Cortex of kidney (tissue), 1 donor: Measurements from ENCODE around the gene TNFAIP8L3.
"Not testable (repeated sequence)": the region's sequence is repeated elsewhere in the genome, so short reads cannot be mapped to it uniquely, and the experiment has no call there.

Experiments
- DNase-seq: peaks from one replicate; lab custom pipeline; 2025; lab: John Stamatoyannopoulos, UW

TNFAIP8L3 gene

DNA sequence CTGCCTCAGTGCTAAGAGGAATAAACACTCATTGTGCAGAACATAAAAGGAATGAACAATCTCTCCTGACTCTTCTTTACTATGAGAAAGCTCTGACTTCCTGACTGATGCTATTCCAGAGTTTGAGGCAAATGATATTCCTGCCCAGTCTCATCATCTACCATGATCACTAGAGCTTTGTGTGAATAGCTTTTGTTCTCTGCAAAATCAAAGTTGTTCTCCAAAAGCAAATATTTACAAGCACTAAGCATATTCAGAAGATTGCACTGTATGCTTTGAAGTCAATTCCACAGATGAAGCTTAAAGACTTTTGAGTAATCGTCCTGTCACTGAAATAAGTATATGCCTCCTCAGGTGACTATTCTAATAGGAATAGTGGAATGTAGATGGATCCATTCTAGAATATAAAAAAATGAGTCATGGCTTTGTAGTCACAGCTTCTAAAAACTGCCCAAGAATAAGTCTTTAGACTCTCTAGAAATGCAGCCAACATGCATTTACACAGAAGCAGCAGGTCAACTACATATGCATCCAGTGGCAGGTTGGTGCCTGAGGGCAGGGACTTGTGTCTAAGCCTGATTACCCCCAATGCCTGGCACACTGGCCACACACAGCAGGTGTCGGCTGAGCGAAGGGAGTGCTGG lies 34.6 kb downstream of the TNFAIP8L3 start:
- DNase-seq, result no peak

DNA sequence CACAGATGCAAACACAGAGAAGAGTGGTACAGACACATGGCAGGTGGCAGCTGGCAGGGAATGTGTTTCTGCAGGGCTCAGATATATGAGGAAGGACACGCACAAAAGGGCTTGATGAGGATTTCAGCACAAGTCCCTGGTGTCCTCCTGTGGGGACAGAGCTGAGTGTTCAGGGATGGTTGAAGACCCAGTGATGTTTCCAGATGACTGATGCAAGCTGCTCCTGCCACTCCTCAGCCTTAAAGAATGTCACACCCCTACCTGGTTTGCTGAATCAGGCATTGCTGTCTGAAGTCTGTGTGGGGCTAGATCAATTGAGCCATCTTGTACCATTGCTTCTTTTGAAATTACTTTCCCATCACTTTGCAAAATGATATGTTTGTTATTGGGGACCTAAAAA lies 40.2 kb downstream of the TNFAIP8L3 start:
- DNase-seq, result no peak

DNA sequence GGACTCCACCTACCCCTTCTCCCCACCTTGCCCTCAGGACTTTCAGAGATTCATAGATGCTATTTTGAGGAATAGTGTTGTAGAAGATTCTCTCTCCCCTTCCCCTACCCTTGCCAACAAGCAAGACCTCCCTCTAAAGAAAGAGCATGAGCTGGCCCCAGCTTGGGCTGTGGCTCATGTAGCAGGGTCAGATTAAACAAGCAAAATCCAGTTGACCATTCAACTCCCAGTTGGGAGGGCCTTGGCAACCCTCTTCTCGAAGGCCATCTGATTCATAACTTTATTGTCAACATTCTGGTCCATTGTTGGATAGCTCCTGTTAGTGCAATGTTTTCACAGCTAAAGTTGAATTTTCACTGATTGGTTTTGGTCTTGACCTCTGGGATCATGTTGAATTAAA lies 41.1 kb downstream of the TNFAIP8L3 start:
- no peak for DNase-seq

DNA sequence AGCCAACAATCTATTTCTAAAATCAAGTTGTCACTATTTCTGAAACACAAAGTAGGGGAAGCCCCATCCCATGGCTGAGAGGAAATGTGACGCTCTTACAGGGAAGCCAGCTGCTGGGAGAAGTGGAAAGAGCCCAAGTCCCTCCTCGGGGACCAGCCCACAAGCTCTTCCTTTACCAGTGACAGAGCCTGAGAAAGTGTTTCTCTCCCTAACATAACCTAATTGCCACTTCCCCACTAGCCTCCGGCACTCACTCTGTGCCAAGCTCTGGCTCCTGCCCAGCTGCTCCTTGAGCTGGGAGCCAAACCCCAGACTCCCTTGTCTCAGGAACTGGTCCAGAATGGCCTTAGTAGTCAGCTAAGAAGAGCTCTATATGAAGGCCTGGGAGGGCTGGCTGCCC lies 42.9 kb downstream of the TNFAIP8L3 start:
- no peak for DNase-seq

DNA sequence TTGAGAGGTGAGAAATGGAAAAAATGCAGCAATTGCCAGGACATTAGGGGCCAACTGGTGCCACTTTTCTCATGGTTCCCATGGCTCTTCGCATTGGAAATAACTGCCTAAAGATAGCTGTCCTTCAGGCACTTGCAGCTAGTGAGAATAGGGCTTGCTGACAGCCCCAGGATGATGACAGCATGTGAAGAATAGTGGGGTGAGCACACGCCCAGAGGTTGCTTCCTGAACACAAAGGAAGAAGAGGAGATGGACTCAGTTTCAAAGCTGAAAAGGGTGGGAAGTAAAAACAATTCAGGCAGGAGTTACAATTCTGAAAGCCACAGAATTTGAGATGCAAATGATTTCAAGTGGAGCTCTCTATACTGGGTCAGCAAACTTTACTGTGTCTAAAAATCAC lies 45.6 kb downstream of the TNFAIP8L3 start:
- no peak for DNase-seq

DNA sequence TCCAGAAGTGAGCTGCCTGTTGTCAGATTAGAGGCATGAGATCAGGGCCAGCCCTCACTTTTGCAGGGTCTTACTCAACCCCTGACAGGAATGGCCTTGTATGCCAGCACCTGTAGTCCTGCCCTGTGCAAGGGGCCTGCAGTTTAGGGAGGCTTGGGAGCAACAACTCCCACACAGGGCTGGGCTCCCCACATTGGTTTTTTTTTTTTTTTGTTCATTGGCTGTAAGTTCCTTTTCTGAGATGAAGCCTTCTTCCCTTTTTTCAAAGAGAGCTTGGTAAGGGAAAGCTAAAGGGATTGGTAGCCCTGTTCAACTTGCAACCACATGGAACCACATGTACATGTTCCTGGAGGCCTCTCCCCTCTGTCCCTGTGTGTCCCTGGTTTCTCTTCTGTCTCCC lies 46.4 kb downstream of the TNFAIP8L3 start:
- no peak for DNase-seq

DNA sequence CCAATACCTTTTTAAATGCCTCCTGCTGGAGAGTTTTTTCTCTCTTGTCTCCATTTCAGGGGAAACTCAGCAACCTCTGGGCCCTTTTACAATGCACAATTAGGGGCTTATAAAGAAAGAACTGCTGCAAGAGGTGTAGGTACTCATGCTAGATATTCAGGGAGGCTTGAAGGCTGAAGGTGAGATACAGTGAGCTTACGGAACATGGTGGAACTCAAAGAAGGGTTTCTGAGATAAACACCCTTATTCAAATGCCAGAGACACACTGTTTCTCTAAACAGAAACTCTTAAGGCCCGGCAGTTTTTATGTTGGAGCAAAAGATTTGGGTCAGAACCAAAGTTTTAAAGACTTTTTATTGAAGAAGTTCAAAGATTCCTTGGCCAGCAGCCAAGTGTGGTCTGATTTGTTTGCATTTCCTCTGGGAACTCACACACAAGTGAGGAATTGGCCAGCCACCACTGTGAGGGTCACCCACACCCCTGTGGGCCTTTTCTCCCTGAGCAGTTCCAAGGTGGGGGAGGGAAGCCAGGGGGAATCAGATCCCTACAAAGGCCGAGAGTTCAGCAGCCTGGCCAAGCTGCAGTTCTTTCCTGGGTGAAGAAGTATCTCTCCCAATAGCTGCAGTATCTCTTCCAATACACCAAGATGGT lies 47.8 kb downstream of the TNFAIP8L3 start:
- DNase-seq, result no peak

DNA sequence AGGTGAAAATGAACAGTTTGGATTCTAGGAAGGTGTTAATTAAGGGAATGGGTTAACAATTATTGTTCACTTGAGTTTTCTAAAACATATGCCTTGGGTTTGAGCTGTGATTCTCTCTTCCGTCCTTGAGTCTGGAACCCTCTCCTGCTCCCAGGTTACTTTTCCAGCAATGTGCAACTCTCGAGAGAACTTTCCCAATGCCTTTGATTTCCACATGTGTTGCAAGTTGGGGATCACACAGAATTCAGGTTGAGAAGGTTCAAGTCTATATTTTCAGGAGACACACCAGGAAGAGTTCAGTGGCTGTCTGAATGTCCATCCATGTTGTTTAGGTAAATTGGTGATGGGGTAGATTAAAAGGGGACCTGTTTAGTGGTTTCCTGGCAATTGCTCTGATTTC lies 48.7 kb downstream of the TNFAIP8L3 start:
- DNase-seq, result no peak

DNA sequence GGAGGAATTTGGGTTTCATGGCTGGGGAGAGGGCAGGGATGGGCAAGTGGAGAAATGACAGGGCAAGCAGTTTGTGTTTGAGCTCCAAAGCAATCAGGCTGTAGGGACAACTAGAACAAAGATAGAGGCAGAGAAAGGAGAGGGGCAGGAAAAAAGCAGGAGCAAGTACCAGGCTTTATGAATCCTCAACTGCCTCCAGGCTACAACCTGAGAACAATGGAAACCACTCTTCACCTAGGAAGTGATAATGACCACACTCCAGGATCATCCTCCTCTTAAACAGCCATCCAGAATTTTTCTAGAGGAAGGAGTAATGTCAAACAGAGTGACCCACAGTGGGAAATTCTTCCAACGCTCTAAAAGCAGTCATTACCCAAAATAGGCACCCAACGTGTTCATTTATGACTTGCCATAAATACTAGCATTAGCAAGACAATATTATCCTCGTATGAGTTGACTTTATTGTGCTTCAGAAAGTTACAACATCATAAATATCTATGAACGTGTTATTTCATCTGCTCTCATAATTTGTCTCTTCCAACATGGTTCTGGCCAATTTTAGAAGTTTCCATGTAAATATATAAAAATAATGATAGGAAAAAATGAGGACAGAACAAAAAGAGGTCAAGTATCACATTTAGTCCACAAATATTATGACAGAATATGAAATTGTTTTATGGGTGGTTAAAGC lies 50.5 kb downstream of the TNFAIP8L3 start:
- DNase-seq, result no peak

DNA sequence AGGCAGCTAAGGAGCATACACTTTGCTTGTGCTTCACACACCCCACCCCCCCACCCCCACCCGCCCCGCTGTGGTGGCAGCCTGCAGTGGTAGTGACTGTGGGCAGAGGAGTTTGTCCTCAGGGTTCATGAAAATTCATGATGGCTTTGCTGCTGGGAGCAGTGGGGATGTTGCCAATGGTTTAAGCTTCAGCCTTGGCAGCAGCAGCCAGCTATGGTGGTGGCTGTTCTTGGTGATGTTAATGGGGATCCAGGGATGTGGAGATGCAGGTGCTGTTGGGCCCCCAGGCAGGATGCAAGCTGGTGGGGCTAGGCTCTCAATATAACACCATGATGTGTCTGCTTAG lies 55.8 kb downstream of the TNFAIP8L3 start:
- no peak for DNase-seq

DNA sequence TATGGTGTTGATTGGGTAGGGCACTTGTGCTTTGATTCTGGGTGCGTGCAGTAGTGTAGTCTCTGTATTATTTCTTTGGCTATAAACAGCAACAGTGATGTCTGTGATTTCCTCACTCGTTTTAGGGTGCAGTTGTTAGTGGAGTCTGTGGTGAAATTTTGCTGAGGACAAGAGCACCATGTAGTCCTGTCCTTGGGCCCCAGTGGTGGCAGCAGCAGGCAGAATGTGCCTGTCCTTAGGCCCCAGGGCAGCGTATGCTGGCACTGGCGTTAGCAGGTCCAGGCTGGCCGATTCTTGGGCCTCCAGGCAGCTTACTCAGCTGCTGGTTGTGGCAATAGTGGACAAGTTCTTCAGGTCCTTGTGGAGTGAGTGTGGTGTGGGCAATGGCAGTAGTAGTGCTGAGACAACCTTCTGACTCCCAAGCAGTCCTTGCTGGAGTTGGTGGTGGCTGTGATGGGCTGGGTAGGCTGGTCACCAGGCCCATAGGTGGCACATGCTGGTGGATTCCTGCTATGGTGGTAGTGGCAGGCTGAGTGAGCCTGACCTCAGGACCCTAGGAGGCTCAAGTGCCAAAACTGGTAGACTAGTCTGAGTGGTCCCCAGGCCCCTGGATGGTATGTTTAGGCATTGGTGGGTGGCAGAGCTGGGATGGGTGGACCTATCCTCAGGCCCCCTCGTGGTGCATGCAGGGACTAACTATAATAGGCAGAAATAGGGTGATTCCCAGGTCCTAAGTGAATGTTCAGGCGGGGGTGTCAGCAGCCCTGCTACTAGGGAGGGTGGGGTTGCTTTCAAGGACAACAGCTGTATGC lies 56.3 kb downstream of the TNFAIP8L3 start:
- no peak for DNase-seq

DNA sequence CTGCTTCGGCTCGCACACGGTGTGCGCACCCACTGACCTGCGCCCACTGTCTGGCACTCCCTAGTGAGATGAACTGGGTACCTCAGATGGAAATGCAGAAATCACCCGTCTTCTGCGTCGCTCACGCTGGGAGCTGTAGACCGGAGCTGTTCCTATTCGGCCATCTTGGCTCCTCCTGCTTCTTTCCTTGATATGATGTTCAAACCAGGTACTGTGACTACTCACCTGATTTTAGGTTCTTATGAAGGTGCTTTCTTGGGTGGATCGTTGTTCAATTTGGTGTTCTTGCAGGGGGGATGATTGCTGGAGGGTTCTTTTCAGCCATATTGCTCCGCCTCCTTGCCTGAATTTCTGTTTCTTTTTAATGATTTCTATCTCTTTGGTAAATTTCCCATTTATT lies 57.2 kb downstream of the TNFAIP8L3 start:
- DNase-seq, result not testable (repeated sequence)

DNA sequence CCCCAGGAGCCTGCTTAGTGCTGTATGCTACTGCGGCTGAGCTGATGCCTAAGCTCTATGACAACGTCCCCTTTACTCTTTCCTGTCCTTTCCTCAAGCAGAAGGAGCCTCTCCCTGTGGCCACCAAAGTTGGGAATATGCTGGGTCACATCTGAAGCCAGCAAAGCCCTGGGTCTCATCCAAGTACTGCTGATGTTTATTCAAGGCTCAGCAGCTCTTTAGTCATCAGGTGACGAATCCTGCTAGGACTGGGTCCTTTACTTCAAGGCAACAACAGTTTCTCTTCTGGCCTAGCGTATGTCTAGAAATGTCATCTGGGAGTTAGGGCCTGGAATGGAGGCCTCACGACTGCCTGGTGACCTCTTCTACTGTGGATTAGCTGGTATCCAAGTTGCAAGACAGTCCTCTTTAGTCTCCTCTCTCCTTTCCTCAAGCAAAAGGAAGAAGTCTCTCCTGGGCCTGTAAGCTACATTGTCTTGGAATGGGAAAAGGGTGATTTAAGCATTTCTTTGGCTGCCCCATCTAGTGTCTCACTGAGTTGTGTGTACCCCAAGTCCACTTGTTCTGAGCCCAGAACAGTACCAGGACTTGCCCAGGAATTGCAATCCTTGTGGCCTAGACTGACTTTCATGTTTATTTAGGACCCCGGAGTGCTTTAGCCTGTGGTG lies 63.9 kb downstream of the TNFAIP8L3 start:
- no peak for DNase-seq

DNA sequence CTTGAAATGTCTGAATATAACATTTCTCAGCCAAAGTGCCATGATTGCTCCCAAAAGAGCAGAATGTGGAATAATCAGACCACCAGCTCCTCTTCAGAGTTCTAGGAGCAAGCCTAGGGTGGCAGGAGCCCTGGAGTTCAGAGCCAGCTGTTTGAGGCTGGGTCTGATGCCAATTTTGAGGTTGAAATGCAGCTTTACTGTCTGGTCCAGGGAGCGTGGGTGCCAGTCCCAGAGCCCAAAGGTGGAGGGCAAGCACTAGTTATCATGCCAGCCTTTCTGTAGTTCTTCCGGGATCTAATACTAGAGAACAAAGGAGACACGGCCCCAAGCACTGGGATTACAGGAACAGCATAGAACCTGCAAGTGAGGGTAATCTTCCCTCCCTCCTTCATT lies 69.3 kb downstream of the TNFAIP8L3 start:
- no peak for DNase-seq

DNA sequence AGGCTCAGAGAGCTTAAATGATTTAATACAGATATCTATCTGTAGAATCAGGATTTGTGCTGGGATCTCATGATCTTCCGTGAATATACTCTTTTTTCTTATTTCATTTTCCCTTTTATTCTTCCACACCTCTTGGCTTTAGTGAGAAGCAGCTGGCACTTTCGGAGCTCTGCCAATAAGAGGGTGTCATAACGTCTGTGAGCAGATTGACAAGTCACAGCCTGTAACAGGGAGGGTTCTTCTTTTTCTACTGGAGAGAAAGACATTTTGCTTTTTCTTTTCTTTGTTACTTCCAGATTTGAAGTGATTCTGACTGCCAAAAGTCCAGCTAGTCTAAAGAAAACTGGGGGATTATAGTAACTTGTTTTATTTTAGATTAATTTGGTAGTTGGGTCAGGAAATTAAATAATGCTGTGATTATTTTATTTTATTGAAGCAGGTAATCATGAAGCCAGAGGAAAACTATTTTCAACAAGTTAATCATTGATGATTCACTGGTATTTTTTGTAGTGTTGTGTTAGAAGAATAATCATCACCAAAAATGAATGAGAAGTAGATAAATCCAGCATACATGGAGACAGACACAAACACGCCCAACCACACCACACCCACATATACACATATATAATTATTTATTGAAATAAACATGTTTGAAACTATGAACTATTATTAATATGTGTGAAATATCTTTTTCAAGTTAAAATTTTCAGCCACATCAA lies 69.8 kb downstream of the TNFAIP8L3 start:
- no peak for DNase-seq

DNA sequence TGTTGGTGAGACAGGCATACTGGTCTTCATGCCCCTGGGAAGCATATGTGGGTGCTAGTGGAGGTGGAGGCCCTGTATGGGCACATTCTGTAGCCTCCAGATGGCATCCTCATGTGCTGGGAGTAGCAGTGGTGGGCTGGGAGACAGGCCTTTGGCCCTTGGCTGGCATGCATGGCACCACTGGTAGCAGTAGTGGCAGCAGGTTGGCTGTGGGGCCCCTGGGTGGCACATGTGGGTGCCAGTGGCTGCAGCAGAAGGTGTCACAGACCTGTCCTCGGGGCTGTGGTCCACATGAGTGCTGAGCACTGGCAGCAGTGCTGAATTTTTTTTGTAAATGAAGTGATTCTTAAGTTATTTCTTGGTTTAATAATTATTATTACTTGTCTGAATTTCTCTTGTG lies 71.2 kb downstream of the TNFAIP8L3 start:
- no peak for DNase-seq

DNA sequence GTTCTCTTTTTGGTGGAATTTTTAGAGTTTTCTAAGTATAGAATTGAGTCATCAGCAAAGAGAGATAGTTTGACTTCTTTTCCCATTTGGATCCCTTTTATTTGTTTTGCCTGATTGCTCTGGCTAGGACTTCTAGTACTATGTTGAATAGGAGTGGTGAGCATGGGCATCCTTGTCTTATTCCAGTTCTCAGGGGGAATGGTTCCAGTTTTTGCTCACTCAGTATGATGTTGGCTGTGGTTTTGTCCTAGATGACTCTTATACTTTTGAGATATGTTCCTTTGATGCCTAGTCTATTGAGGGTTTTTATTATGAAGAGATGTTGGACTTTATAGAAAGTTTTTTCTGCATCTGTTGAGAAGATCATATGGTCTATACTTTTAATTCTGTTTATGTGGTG lies 72.5 kb downstream of the TNFAIP8L3 start:
- DNase-seq, result no peak

DNA sequence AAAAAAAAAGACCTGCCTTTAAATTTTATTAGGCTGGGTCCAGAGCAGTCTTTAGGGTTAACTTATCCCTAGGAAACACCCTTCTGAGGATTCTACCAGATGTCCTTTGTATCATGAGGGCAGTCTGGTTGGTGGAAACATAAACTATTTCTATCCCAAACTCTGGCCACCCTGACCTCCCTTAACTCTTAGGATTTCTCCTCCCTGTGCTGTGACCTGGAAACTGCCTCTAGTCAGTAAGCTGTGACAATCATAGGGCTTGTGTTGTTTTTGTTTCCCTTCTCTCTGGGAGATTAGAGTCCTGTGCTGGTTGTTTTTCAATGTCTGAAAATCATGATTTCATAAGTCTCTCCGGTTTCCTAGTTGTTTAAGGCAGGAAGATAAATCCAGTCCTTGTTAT lies 78.1 kb downstream of the TNFAIP8L3 start:
- no peak for DNase-seq

DNA sequence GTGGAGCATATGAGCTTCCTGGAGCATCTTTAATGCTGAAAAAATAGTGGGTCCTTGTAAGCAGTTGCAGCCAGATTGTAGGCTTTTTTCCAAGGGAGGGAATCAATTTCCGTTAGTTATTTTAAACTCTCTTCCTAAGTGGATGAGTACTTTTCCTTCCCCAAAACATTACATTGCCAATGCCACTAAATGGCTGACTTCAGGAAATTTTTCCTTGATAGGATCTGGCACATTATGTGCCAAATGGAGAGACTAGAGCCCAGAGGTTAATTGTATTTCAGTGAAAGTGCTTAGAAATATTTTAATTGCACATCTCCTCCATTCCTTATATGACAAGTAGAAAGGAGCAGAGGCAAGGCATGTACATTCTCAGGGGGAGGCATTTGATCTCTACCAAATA lies 83.5 kb downstream of the TNFAIP8L3 start:
- DNase-seq, result no peak

DNA sequence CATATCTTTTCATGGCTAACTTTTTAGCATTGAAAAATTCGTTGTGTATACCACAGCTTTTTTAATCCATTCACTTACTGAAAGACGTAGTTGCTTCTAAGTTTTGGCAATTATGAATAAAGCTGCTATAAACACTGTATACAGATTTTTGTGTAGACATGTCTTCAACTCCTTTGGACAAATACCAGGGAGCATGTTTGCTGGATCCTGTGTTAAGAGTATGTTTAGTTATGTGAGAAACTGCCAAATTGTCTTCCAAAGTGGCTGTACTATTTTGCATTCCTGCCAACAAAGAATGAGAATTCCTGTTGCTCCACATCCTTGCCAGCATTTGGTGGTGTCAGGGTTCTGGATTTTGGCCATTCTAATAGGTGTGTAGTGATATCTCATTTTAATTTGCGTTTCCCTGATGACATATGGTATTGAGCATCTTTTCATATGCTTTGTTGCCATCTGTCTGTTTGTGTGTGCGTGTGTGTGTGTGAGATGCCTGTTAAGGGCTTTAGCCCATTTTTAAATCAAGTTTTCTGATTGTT lies 87.5 kb downstream of the TNFAIP8L3 start:
- DNase-seq, result no peak
